ENCODE data around the gene HKDC1.
"Not testable (repeated sequence)": the region's sequence is repeated elsewhere in the genome, so short reads cannot be mapped to it uniquely, and the experiment has no call there.

HKDC1 gene

GRCh38 chr10:69220041-69220451 lies at the start of gene HKDC1:
HKDC1 (plus strand) TSS chr10:69220332; CDS start chr10:69220436, 104 bp downstream.
- DNase-seq: no peak

GRCh38 chr10:69172241-69172982 lies 47.7 kb upstream of the HKDC1 start:
- DNase-seq: no peak

- DNase-seq: not testable (repeated sequence)
Measured at GRCh38 chr10:69175326-69175725, 44.8 kb upstream of the HKDC1 start.

GRCh38 chr10:69176823-69177222 lies 43.3 kb upstream of the HKDC1 start:
- no peak for DNase-seq

GRCh38 chr10:69179089-69179742 lies 40.9 kb upstream of the HKDC1 start:
- DNase-seq: no peak

- DNase-seq: peak; percentile 79
Measured at GRCh38 chr10:69179743-69180524, 40.2 kb upstream of the HKDC1 start, which contains the start of gene SUPV3L1. SUPV3L1 (plus strand) TSS chr10:69180234; CDS start chr10:69180292, 58 bp downstream.

GRCh38 chr10:69180525-69181204 lies 39.5 kb upstream of the HKDC1 start:
- no peak for DNase-seq

- no peak for DNase-seq
Measured at GRCh38 chr10:69181433-69181832, 38.7 kb upstream of the HKDC1 start.

- DNase-seq: no peak
Measured at GRCh38 chr10:69182005-69182404, 38.1 kb upstream of the HKDC1 start.

GRCh38 chr10:69186524-69186923 lies 33.6 kb upstream of the HKDC1 start:
- no peak for DNase-seq

GRCh38 chr10:69201045-69201444 lies 19.1 kb upstream of the HKDC1 start:
- DNase-seq: no peak

GRCh38 chr10:69202332-69202731 lies 17.8 kb upstream of the HKDC1 start:
- DNase-seq: no peak

GRCh38 chr10:69208761-69209160 lies 11.4 kb upstream of the HKDC1 start:
- no peak for DNase-seq

- DNase-seq: no peak
Measured at GRCh38 chr10:69209787-69210484, 10.2 kb upstream of the HKDC1 start.

- DNase-seq: no peak
Measured at GRCh38 chr10:69211104-69211503, 9.0 kb upstream of the HKDC1 start.

GRCh38 chr10:69211524-69211923 lies 8.6 kb upstream of the HKDC1 start:
- no peak for DNase-seq

- DNase-seq: no peak
Measured at GRCh38 chr10:69213591-69214311, 6.4 kb upstream of the HKDC1 start.

- no peak for DNase-seq
Measured at GRCh38 chr10:69214666-69215131, 5.4 kb upstream of the HKDC1 start.

- no peak for DNase-seq
Measured at GRCh38 chr10:69215405-69216171, 4.5 kb upstream of the HKDC1 start.

GRCh38 chr10:69216577-69217118 lies 3.5 kb upstream of the HKDC1 start:
- DNase-seq: no peak
